ENCODE data around the gene ARIH2.

- TF ChIP-seq, protein P1, sequence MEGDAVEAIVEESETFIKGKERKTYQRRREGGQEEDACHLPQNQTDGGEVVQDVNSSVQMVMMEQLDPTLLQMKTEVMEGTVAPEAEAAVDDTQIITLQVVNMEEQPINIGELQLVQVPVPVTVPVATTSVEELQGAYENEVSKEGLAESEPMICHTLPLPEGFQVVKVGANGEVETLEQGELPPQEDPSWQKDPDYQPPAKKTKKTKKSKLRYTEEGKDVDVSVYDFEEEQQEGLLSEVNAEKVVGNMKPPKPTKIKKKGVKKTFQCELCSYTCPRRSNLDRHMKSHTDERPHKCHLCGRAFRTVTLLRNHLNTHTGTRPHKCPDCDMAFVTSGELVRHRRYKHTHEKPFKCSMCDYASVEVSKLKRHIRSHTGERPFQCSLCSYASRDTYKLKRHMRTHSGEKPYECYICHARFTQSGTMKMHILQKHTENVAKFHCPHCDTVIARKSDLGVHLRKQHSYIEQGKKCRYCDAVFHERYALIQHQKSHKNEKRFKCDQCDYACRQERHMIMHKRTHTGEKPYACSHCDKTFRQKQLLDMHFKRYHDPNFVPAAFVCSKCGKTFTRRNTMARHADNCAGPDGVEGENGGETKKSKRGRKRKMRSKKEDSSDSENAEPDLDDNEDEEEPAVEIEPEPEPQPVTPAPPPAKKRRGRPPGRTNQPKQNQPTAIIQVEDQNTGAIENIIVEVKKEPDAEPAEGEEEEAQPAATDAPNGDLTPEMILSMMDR (conservative IDR thresholded peaks at IDR 0.05; ENCODE audit: low read depth, low read length), result no peak
- TF ChIP-seq POLR2A (IDR thresholded peaks at IDR 0.05; ENCODE audit: low read depth, low read length), result no peak
- no peak for TF ChIP-seq MXI1 (IDR thresholded peaks at IDR 0.05; ENCODE audit: borderline replicate concordance, low read depth, low read length)
- no peak for TF ChIP-seq SMC3 (IDR thresholded peaks at IDR 0.05; ENCODE audit: low read depth, low read length)
- TF ChIP-seq ELK1 (IDR thresholded peaks at IDR 0.05; ENCODE audit: borderline replicate concordance, low read depth, low read length), result no peak
These were observed 37.6 kb upstream of the ARIH2 start for GRCh38 chr3:48881006-48881405.

Measured in IMR-90 (cell line).